GM18519 (cell line): Measurements from ENCODE around the gene LAMA2.

Experiments
- ATAC-seq: cut with Tn5 transposase; IDR thresholded peaks from one replicate; pipeline ENCODE4 v1.9.1; 2021; ENCODE audit warnings: mild to moderate bottlenecking, moderate library complexity; ENCODE audit not compliant: unreplicated experiment, low FRiP score

LAMA2 gene

DNA sequence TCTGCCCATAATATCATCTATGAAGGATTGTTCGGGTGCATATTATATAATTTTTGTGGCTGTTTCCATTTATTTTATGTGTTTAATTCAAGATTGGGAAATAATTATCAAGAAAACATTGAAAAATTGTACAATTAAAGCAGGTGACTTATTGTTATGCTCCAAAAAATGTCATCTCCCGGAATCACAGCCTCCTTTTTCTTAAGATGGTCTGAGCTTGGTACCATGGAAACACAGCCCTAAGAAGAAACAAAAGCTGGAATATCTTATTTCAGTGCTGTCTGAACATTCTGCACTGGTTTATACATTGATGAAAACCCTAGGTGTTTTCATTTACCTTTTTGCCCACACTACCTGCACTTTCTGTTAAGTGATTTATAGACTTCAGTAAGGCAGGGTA is 459.9 kb downstream of the LAMA2 start:
- ATAC-seq, result no peak

DNA sequence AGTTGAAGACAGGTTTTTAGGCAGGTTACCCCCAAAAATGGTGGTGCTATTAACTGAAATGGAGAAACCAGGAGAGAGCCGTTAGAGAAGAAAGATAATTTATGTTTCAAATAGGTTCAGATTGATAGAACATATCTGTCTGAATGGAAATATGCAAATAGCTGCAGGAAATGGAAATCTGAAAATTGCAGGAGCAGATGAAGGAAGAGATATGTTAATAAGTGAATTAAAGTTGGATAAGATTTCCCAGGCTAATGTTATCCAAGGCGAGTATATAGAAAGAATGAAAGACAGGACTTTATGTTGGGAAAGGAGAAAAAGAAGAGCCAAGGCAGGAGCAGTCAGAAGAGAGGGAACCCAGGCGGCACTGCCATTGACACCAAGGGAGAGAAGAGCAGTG is 461.4 kb downstream of the LAMA2 start:
- ATAC-seq, result no peak

DNA sequence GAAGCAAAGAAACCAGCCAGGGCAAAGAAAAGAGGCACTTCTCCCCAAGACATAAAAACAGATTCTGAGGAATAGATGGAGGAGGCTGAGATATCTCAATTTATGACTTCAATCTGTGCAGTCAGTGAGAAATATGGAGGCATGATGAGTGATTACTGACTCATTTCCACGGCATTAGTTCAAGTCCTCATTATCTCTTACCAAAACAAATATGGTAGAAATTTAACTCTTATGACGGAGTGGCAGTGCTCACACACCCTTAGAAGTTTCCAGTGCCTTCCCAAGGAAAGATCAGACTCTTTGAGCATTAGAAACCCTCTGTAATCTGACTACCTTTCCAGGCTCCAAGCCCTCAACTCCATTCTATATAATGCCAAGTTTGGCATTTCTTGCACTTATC is 463.0 kb downstream of the LAMA2 start:
- no peak for ATAC-seq

DNA sequence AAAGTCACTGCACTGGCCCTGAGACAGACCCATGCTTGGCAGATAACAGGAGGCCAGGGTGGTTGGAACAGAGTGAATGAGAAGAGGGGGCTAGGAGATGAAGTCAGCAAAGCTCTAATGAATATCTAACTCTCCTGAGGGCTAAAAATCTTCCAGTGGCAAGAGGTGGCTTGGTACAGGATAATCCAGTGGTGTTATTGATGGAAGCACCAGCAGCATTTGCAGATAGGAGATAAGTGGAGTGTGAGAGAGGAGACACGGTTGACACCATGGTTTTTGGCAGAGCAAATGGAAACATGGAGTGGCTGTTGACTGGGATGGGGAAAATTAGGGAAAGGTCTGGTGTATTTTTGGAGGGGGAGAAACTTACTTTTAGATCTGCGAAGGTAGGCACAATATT is 464.0 kb downstream of the LAMA2 start:
- no peak for ATAC-seq

DNA sequence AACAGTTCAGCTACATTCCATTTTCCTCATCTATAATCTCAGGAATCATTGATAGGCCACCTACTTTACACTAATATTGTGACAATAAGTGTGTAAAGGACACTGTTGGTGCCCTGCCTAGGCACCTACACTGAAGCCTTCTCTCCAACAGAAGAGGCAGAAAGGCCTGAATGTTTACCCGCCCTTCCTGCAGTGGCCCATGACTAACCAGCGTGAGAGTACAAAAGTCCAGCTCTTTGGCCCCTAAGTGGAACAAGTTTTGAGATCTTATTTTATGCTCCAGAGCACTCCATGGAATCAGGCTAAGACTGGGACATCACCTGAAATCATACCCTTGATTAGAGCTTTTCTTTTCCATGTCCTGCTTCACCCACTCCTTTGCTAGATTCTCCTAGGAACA is 467.3 kb downstream of the LAMA2 start:
- no peak for ATAC-seq

DNA sequence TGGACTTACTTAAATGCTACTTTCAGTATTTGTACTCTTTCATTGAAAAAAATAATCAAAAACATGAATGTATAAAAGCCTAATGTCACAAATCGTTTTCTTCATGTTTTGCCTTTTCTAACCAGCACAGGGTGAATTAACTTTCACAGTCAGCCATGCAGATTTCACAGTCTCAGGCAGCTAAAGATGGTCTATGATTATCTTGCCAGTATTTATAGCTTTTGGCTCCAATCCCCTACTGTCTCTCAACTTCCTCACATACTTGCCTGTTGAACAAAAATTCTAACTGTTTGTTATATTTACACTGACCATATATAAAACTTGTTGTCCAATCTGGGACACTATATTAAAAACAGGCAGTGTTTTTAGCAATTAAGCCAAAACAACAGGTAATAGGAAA is 468.9 kb downstream of the LAMA2 start:
- ATAC-seq, result no peak

DNA sequence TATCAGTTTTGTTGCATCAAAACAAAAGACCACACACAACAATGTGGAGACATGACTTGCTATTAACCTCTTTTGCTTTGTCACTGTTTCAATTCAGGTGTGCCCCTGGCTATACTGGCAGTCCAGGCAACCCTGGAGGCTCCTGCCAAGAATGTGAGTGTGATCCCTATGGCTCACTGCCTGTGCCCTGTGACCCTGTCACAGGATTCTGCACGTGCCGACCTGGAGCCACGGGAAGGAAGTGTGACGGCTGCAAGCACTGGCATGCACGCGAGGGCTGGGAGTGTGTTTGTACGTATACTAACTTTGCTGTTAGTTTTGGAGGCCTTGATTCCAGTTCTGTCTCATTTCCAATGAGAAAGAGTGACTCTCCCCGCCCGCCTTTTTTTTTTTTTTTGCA is 470.1 kb downstream of the LAMA2 start:
- ATAC-seq, result no peak

DNA sequence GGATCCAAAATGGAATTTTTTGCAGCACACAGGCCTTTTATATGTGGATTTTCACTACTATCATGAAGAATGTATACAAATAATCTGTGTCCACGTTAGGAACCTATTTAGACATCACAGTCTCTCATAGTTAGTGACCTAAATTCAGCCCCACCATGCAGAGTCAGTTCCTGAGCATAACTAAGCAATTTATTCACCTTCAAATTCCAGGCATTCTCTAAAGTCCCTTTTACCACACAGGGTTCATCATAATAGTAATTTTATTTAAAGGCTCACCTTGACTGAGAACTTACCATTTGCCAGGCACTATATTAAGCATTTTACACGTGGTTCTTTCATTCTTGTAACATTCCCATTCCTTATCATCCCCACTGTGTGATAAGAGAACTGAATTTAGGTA is 473.2 kb downstream of the LAMA2 start:
- no peak for ATAC-seq

DNA sequence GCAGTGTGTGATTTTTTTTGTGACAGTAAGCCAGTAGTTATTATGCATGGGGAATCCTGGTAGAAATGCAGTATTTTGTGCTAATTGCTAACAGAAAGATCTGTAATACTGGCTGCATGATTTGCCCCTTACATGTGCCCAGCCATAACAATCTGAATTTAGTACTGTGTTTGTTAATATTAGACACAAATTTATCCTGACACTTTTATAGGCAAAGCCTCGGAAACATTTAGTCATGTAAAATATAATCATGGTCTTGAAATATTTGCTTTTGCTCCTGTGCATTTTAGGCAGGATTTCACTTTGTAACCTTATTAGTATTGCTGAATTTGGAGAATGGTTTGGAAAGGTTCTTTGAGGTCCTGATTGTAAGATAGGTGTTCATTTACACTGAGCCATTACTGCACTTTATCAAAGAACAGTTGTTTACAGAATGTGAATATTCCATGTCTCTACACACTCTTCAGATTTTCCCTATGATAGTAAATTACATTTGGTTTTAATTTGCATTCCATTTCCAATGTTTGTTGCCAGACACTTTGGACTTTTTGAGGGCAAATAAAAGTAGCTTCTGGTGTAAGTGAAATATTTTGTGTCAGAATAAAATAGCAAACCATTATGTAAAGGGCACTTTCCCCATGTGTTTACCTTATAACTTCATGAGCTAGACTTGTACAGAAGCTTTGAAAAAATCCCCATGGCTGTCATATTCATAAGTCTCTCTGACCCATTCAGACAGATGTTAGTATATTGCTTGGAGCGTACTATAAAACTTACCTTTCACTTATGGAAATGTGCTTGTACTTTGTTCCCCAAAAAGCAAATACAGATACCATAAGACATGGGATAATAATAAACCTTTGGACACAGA is 477.1 kb downstream of the LAMA2 start:
- ATAC-seq, result no peak

DNA sequence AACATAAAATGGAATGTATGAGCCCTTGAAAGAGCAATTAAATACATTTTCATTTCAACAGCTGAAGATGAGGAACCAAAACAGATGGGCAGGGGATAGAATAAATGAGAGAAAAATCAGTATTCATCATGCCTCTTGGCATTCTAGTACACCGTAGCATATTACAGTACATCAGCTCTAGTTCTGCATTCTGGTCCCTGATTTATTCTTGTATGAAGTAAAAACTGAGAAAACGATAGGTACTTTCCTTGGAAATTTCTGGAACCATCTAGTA is 477.7 kb downstream of the LAMA2 start:
- ATAC-seq, result no peak

DNA sequence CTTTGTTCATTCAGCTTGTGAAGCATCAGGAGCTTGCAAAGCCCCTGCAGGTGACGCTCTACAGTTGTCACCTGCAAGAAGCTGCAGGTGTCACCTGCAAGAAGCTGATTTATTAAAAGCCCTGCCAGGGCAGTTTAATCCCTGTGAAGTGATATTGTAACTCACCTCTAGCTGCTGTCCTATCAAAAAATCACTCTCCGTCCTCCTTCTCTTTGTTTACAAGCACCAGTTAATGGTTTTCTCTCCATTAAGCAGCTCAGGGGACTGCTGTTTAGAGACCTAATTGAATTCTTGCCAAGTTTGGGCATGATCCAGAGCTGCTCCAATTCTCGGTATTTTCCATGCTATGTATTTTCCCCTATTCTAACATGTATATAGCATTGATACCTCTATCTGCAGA is 481.1 kb downstream of the LAMA2 start:
- ATAC-seq, result no peak

DNA sequence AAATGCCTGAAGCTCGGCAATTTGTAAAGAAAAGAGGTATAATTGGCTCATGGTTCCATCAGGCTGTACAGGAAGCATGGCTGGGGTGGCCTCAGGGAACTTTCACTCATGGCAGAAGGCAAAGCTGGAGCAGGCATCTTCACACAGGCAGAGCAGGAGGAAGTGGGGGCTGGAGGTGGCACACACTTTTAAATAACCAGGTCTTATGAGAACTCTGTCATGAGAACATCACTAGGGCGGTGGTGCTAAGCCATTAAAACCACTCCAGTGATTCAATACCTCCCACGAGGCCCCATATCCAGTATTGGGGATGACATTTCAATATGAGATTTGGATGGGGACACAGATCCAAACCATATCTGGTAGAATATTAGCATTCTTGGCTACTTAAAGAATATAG is 481.8 kb downstream of the LAMA2 start:
- no peak for ATAC-seq

DNA sequence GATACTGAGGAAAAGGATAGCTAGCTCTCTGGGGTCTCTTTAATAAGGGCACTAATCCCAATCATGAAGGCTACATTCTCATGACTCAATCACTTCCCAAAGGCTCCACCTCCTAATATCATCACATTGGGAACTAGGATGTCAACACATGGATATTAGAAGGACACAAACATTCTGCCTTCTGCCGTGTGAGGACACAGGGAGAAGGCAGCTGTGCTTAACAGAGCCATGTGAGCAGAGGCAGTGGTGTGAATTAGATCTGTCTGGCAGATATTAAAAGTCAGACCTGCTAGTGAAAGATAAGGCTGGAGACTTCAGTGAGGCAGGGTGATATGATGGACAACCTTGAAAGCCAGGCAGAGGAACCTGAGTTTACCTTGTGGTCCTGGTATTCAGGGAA is 485.1 kb downstream of the LAMA2 start:
- ATAC-seq, result no peak

DNA sequence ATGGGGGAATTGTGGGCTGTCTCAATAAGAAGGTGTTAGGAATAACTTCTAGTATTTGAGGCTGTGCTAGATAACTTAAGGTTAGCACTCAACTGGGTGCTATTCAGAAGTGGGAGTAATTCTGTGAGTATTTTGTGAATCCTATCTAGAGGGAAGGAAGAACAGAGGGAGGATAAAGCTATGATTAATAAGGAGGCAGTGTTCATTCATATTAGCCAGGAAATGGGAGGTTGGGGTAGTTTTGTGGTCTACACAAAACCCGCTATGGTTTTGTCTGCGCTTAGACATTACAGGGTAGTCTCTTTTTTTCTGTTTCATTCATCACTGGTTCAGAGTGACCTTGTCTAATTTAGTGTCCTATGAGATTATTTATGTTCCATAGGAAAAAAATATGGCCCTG is 486.0 kb downstream of the LAMA2 start:
- no peak for ATAC-seq

DNA sequence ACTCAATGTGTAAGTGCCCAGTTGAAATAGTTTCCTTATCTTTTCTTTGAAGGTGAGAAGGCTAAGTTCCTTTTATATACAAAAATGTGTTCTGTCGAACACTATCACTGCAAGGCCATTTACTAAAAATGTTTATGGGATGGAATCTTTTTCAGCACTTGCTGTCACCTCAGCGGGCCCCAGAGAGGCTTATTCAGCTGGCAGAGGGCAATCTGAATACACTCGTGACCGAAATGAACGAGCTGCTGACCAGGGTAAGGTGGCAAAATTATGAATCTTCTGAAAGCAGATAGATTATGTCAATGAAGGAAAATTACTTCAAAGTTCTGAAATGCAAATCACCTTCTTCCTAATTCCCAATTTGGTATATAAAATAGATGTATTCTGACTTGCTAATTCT is 486.8 kb downstream of the LAMA2 start:
- ATAC-seq, result no peak

DNA sequence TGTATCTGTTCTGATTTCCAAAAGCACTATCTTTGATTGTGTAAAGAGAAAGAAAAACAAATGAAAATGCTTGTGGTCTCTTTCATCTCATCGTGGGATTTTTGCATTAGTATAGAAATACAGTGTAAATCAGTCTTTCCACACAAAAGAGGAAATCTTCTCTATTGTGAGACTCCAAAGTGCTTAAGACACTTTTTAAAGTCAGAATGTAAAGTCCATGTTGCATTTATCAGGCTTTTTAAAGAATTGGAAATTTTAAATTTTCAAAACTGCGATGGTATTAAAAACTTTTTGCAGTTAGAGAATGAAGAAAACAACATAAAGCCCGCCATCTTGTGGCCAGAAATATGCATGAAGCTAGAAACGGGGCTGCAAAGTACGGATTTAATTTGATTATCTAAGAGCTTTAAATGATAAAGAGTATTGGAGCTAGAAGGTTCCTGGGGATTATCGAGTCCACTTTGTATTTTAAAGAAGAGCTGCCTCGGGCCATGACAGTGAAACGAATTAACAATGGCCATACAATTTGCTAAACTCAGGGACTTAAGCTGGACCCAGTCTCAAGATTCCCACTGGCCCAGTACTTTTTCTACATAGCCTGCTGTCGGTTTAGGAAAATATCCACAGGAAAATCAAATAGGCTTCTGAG is 487.5 kb downstream of the LAMA2 start:
- ATAC-seq, result no peak

DNA sequence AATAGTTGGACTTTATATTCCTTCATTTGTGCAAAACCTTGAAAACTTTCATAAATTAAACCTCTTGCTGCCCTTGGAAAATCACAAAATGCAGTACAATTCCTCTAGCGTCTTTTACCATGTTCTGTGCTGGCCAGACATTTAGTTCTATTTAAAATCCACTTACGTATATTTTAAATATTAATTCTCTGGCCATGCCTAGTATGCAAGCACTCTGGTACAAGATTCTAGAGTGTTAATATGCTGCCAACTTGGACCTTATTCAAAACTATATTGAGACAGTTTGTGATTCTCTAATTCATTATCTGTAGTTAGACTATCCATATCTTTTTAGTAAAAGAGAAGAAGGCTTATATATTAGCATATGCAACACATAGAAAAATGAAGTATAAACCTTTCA is 498.9 kb downstream of the LAMA2 start:
- no peak for ATAC-seq

DNA sequence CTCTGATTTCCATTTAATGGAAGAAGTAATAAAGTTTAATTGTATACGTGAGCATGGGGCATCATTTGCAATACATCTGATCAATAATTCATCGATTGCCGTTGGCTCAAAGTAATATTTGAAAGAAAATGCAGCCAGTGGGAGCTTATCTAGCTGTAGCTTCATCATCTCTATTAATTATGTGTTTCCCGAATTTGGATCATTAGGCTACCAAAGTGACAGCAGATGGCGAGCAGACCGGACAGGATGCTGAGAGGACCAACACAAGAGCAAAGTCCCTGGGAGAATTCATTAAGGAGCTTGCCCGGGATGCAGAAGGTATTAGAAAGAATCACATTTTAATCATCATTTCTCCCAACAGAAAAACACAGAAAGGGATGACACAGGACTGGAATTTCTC is 500.0 kb downstream of the LAMA2 start:
- ATAC-seq, result no peak

DNA sequence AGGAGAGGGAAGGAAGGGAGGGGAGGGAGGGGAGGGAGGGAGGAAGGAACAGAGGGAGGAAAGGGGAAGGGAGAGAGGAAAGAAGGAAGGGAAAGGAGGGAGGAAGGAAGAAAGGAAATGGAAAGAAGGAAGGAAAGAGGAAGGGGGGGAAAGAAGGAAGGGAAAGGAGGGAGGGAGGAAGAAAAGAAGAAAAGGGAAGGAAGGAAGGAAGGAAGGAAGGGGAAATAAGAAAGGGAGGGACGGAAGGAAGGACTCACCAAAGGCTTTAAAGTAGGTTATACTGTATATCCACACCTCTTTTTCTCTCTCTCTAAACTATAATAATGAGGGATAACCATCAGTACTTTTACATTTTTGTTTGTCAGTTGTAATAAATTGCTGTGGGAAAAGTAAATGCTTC is 502.2 kb downstream of the LAMA2 start:
- ATAC-seq, result no peak

DNA sequence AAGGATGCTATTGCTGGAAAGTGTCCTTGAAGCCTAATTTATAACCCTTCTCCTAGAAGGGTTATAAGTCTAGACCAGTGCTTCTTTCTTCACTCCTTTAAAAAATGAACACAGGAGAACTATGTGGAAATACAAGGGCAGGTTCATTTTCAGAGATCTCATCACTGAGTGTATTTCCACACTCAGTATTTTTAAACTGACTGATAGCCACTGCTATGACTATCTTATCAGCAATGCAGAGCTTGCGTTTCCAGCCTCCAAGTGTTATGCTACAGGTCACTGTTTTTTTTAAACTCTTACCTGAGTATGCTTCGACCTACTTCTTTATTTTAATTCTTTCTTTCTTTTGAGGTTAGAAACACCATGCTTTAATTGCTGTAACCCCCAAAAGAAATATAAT is 508.0 kb downstream of the LAMA2 start:
- no peak for ATAC-seq

DNA sequence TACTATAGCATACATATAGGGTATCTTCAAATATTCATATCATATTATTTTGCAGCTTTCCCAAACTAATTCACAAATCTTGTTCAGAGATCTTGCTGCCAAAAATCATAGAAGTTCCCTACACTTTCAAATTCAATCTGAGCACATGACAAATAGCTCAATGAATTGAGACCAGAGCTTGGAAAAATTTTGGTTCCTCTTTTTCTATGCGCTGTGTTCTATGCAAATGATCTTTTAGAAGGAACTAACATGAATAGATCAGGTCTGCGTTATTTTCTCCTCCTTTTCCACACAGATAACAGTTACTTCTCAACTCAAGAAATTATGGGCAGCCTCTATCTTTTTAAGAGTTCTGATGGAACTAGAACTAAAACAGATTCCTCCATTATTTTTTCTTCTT is 510.7 kb downstream of the LAMA2 start:
- ATAC-seq, result peak; percentile 60

DNA sequence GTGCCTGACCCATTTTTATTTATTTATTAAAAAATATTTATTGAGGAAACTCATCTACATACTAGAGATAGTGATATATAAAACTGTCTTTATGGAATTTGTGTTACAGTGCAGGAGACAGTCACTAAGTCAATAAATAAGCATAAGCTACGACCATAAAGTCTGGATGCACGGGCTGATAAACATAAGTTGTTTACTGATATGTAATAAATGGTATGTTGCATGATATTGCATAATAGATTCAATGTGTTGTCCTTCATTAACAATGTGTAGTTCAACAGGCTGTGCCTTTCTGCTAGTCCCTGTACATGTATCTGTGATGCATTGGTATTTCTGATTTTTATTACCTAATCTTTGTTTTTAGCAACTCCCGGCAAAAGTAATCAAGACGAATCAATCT is 515.8 kb downstream of the LAMA2 start:
- no peak for ATAC-seq

DNA sequence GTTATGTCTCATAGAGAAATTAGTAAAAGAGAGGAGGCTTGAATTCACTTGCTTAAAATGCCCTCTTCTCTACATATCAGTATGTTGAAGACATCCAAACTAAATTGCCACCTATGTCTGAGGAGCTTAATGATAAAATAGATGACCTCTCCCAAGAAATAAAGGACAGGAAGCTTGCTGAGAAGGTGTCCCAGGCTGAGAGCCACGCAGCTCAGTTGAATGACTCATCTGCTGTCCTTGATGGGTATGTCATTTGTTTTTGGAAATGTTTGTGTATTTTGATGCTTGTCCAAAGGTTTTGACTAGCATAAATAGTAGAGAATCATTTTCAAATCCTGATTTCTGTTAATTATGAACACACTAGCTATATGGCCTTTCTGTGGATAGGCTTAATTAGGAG is 519.3 kb downstream of the LAMA2 start:
- no peak for ATAC-seq
